PC-3 (cell line): ENCODE measurements around the gene KRT17.

ENCODE experiments used
- CTCF ChIP-seq: fragments of 300-600 bp; sonication (generic); conservative IDR thresholded peaks from 2 replicates; pipeline ENCODE4 v1.5.1; 2017; ENCODE audit warnings: antibody characterized with exemption, low read depth, mild to moderate bottlenecking, low read length
- EZH2 ChIP-seq: fragments of 300-600 bp; sonication (generic); IDR thresholded peaks from one replicate; pipeline ENCODE4 v1.6.1; 2017; ENCODE audit warnings: antibody characterized with exemption, mild to moderate bottlenecking, low read length; ENCODE audit not compliant: unreplicated experiment

- peak; percentile 81 for TF ChIP-seq CTCF
- TF ChIP-seq EZH2 = no peak
Observed at GRCh38 chr17:41648411-41649195, 24.2 kb upstream of the KRT17 start.
